ENCODE results near the gene TMEM132C. TPM values are rescaled to one million over a fixed set of nuclear protein-coding genes. Genes with fewer than 3 reads are reported as not detected.

TMEM132C gene
- total and polyA plus RNA-seq, 4 donors: 23.1 to 32.3 (median 24.2) TPM

DNA sequence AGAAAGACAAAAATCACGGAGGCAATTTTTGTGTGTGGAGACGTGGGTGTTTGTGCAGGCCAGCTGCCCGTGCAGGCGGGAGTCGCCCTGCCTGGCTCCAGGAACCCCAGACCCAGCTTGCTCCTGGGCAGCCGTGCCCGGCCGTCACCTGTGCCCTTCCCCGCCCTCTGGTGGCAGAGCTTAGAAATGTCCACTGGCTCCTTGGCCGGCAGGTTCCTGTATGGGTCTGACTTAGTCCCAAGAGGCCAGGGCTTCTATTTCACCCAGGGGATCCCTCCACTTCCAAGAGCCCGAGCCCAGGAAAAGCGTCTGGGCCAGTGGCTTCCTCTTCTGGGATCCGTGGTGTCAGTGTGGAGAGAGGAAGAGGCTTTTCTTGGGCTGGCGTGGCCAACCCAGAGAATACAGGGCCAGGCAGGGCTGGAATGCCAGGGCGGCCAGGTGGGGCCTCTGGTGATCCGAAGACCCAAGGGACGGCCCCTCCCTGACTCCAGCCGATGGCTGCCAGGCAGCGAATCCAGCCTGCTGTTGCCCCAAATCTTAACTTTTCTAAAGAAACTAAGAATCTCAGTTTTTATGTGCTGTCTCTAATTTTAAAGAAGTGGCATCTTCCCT, 120.9 kb downstream of the TMEM132C start:
- 42% methylated on average over 19 of the region's 19 CpGs for WGBS (ENCODE audit: insufficient coverage)
- H3K27ac ChIP-seq (ENCODE audit: low read depth, low read length): no peak overlapping the region
- peaks cover 15% of the 10 kb centered on the region for H3K27me3 ChIP-seq (ENCODE audit: control insufficient read depth, insufficient read depth, low read length)
- no peaks in the 10 kb centered on the region for H3K36me3 ChIP-seq (ENCODE audit: control insufficient read depth, insufficient read depth, low read length)
- no peaks in the 10 kb centered on the region for H3K9me3 ChIP-seq (ENCODE audit: control insufficient read depth, insufficient read depth, low read length)
- no peak overlapping the region for H3K4me3 ChIP-seq (ENCODE audit: low read depth, low read length)
- peaks cover 26% of the 10 kb centered on the region for H3K4me1 ChIP-seq (ENCODE audit: control insufficient read depth, insufficient read depth, low read length)
- peak in 2 of 6 donors; percentile 51 to 60 for DNase-seq (ENCODE audit: low read depth in 4 of 6, low spot score in 6 of 6)

GRCh38 chr12:128388461-128389000, 121.6 kb downstream of the TMEM132C start:
- peaks cover 20% of the 10 kb centered on the region for H3K4me1 ChIP-seq (ENCODE audit: control insufficient read depth, insufficient read depth, low read length)
- no peaks in the 10 kb centered on the region for H3K9me3 ChIP-seq (ENCODE audit: control insufficient read depth, insufficient read depth, low read length)
- 69% methylated on average over 7 of the region's 14 CpGs for WGBS (ENCODE audit: insufficient coverage)
- no peak overlapping the region for H3K27ac ChIP-seq (ENCODE audit: low read depth, low read length)
- H3K4me3 ChIP-seq (ENCODE audit: low read depth, low read length): no peak overlapping the region
- H3K27me3 ChIP-seq (ENCODE audit: control insufficient read depth, insufficient read depth, low read length): peaks cover 8% of the 10 kb centered on the region
- peak in 2 of 6 donors; percentile 47 to 89 for DNase-seq (ENCODE audit: low read depth in 4 of 6, low spot score in 6 of 6)
- H3K36me3 ChIP-seq (ENCODE audit: control insufficient read depth, insufficient read depth, low read length): no peaks in the 10 kb centered on the region

DNA sequence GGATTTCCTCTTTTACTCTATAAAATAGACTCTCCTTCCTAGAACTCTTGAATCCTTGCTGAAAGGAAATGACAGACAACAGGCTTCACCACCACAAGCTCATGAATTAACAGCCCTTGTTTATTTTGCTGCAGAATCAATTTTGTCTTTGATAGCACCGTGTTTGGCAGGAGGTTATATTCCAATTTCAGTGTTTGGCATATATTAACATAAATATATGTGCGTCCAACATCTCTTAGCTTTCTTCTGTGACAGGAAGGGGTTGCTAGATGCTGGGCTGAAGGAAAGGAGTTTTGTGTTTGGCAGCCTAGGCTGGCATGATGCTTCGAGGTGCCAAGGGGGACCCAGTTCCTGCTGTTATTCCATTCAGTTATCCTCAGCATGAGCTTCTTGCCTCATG, 126.4 kb downstream of the TMEM132C start:
- peaks cover 13% of the 10 kb centered on the region for H3K4me1 ChIP-seq (ENCODE audit: control insufficient read depth, insufficient read depth, low read length)
- no peak overlapping the region for H3K27ac ChIP-seq (ENCODE audit: low read depth, low read length)
- DNase-seq (ENCODE audit: low read depth in 4 of 6, low spot score in 6 of 6): peak in 1 of 6 donors; percentile 79
- H3K36me3 ChIP-seq (ENCODE audit: control insufficient read depth, insufficient read depth, low read length): no peaks in the 10 kb centered on the region
- no peaks in the 10 kb centered on the region for H3K27me3 ChIP-seq (ENCODE audit: control insufficient read depth, insufficient read depth, low read length)
- peaks cover 3% of the 10 kb centered on the region for H3K9me3 ChIP-seq (ENCODE audit: control insufficient read depth, insufficient read depth, low read length)
- no peak overlapping the region for H3K4me3 ChIP-seq (ENCODE audit: low read depth, low read length)
- WGBS (ENCODE audit: insufficient coverage): 100% methylated on average over 1 of the region's 3 CpGs

DNA sequence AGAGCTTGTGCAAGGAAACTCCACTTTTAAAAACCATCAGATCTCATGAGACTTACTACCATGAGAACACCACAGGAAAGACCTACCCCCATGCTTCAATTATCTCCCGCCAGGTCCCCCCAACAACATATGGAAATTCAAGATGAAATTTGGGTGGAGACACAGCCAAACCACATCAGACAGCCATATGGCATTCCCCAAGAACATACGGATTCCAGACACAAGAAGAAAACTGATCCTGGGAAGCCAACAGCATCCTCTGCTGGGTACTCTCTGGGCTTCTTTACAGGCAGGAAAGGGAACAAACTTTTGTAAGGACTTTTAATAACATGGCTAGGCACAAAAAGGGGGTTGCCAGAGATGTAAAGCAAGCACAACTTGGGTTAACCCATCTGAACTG, 127.2 kb downstream of the TMEM132C start:
- Histone ChIP-seq H3K27ac (ENCODE audit: low read depth, low read length) (no peak overlapping the region), H3K4me1 (ENCODE audit: control insufficient read depth, insufficient read depth, low read length) (peaks cover 5% of the 10 kb centered on the region), H3K4me3 (ENCODE audit: low read depth, low read length) (no peak overlapping the region), H3K36me3 (ENCODE audit: control insufficient read depth, insufficient read depth, low read length) (no peaks in the 10 kb centered on the region), H3K9me3 (ENCODE audit: control insufficient read depth, insufficient read depth, low read length) (peaks cover 3% of the 10 kb centered on the region), H3K27me3 (ENCODE audit: control insufficient read depth, insufficient read depth, low read length) (no peaks in the 10 kb centered on the region)
- WGBS (ENCODE audit: insufficient coverage): no CpG with 5 or more reads among the region's 2 CpGs
- peak in 1 of 6 donors; percentile 77 for DNase-seq (ENCODE audit: low read depth in 4 of 6, low spot score in 6 of 6)

DNA sequence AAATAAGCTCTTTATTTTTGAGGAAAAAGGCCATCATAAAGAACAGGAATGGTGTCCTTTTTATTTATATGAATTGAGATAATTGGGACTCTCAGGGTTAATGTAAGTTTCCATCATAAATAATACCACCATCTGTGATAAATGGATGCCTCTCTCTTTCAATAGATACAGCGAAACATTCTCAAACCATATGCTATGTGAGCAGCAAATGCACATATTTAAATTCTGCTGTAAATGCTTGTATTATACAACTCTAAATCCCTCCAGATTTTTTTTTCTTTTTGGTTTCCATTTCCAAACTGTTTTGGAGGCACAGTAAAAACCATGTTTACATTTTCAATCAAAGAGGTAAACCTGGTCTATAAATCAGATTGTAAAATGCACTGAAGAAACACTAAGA, 132.3 kb downstream of the TMEM132C start:
- no CpG with 5 or more reads among the region's 1 CpG for WGBS (ENCODE audit: insufficient coverage)
- H3K4me1 ChIP-seq (ENCODE audit: control insufficient read depth, insufficient read depth, low read length): peaks cover 9% of the 10 kb centered on the region
- peaks cover 2% of the 10 kb centered on the region for H3K36me3 ChIP-seq (ENCODE audit: control insufficient read depth, insufficient read depth, low read length)
- no peak overlapping the region for H3K4me3 ChIP-seq (ENCODE audit: low read depth, low read length)
- DNase-seq (ENCODE audit: low read depth in 4 of 6, low spot score in 6 of 6): peak in 1 of 6 donors; percentile 53
- no peak overlapping the region for H3K27ac ChIP-seq (ENCODE audit: low read depth, low read length)
- peaks cover 3% of the 10 kb centered on the region for H3K27me3 ChIP-seq (ENCODE audit: control insufficient read depth, insufficient read depth, low read length)
- H3K9me3 ChIP-seq (ENCODE audit: control insufficient read depth, insufficient read depth, low read length): peaks cover 3% of the 10 kb centered on the region

- 49% methylated on average over 12 of the region's 16 CpGs for WGBS (ENCODE audit: insufficient coverage)
- Histone ChIP-seq H3K4me3 (ENCODE audit: low read depth, low read length) (no peak overlapping the region), H3K36me3 (ENCODE audit: control insufficient read depth, insufficient read depth, low read length) (peaks cover 2% of the 10 kb centered on the region), H3K9me3 (ENCODE audit: control insufficient read depth, insufficient read depth, low read length) (no peaks in the 10 kb centered on the region), H3K4me1 (ENCODE audit: control insufficient read depth, insufficient read depth, low read length) (peaks cover 4% of the 10 kb centered on the region), H3K27me3 (ENCODE audit: control insufficient read depth, insufficient read depth, low read length) (peaks cover 3% of the 10 kb centered on the region), H3K27ac (ENCODE audit: low read depth, low read length) (no peak overlapping the region)
- DNase-seq (ENCODE audit: low read depth in 4 of 6, low spot score in 6 of 6): peak in 1 of 6 donors; percentile 60
Observed at GRCh38 chr12:128402486-128403243, 135.7 kb downstream of the TMEM132C start.

GRCh38 chr12:128408669-128409068, 141.7 kb downstream of the TMEM132C start:
- WGBS (ENCODE audit: insufficient coverage): 17% methylated on average over 7 of the region's 9 CpGs
- Histone ChIP-seq H3K27ac (ENCODE audit: low read depth, low read length) (peak overlapping the region; percentile 42), H3K4me1 (ENCODE audit: control insufficient read depth, insufficient read depth, low read length) (peaks cover 9% of the 10 kb centered on the region), H3K36me3 (ENCODE audit: control insufficient read depth, insufficient read depth, low read length) (no peaks in the 10 kb centered on the region), H3K27me3 (ENCODE audit: control insufficient read depth, insufficient read depth, low read length) (peaks cover 3% of the 10 kb centered on the region), H3K4me3 (ENCODE audit: low read depth, low read length) (no peak overlapping the region), H3K9me3 (ENCODE audit: control insufficient read depth, insufficient read depth, low read length) (no peaks in the 10 kb centered on the region)
- DNase-seq (ENCODE audit: low read depth in 4 of 6, low spot score in 6 of 6): peak in 3 of 6 donors; percentile 53 to 81 (median 65)

DNA sequence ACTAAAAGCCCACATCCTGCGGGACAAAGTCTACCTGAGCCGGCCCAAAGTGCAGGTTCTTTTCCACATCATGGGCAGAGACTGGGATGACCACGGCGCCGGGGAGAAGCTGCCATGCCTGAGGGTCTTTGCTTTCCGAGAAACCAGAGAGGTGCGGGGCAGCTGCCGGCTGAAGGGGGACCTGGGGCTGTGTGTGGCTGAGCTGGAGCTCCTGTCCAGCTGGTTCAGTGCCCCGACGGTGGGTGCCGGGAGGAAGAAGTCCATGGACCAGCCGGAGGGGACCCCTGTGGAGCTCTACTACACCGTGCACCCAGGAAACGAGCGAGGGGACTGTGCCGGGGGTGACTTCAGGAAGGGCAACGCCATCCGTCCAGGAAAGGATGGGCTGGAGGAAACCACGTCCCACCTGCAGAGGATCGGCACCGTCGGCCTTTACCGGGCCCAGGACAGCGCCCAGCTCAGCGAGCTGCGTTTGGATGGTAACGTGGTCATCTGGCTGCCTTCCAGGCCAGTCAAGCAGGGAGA, 148.1 kb downstream of the TMEM132C start:
- no peaks in the 10 kb centered on the region for H3K9me3 ChIP-seq (ENCODE audit: control insufficient read depth, insufficient read depth, low read length)
- WGBS (ENCODE audit: insufficient coverage): 95% methylated on average over 27 of the region's 27 CpGs

DNA sequence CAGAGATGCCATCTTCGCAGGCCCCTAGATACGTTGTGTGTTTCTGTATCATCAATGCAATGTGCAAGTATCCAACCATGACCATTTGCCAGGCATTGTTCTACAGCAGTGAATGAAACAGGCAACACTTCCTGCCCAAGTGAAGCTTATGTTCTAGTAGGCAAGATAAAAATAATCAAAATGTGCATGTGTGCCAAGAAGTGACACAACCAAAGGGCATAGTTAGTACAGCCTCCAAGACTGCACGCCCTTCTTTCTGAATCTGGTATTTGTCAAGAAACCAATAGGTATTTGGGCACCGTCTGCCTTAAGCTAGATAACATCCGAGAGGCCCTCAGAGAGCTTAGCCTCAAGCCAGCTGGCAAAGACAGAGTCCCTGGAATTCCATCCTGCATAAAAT, 152.0 kb downstream of the TMEM132C start:
- Histone ChIP-seq H3K27me3 (ENCODE audit: control insufficient read depth, insufficient read depth, low read length) (no peaks in the 10 kb centered on the region), H3K36me3 (ENCODE audit: control insufficient read depth, insufficient read depth, low read length) (peaks cover 9% of the 10 kb centered on the region), H3K4me1 (ENCODE audit: control insufficient read depth, insufficient read depth, low read length) (no peaks in the 10 kb centered on the region), H3K9me3 (ENCODE audit: control insufficient read depth, insufficient read depth, low read length) (no peaks in the 10 kb centered on the region), H3K4me3 (ENCODE audit: low read depth, low read length) (no peak overlapping the region), H3K27ac (ENCODE audit: low read depth, low read length) (no peak overlapping the region)
- 85% methylated on average over 3 of the region's 5 CpGs for WGBS (ENCODE audit: insufficient coverage)
- no peak for DNase-seq (ENCODE audit: low read depth in 4 of 6, low spot score in 6 of 6)

More for the DNA sequence above, 148.1 kb downstream of the TMEM132C start:
- no peaks in the 10 kb centered on the region for H3K27me3 ChIP-seq (ENCODE audit: control insufficient read depth, insufficient read depth, low read length)
- H3K27ac ChIP-seq (ENCODE audit: low read depth, low read length): no peak overlapping the region
- no peak overlapping the region for H3K4me3 ChIP-seq (ENCODE audit: low read depth, low read length)
- no peak for DNase-seq (ENCODE audit: low read depth in 4 of 6, low spot score in 6 of 6)
- peaks cover 9% of the 10 kb centered on the region for H3K36me3 ChIP-seq (ENCODE audit: control insufficient read depth, insufficient read depth, low read length)
- no peaks in the 10 kb centered on the region for H3K4me1 ChIP-seq (ENCODE audit: control insufficient read depth, insufficient read depth, low read length)
